Muscle layer of duodenum (tissue), 2 donors: ENCODE results near the gene ACADSB.
A peak's percentile ranks its signal among the peaks of the same experiment; 100 is the strongest.

ENCODE experiments used
- H3K27ac ChIP-seq: one replicate; pipeline ENCODE4 v1.7.0; 2013; ENCODE audit warnings: mild to moderate bottlenecking, low read length
- H3K27me3 ChIP-seq: one replicate; pipeline ENCODE4 v1.7.0; 2013; ENCODE audit warnings: low read depth, mild to moderate bottlenecking, control low read depth, low read length
- H3K36me3 ChIP-seq, 2 donors: one replicate each; pipeline ENCODE4 v1.7.0; 2013; ENCODE audit warnings: low read length in 2 of 2, control low read depth in 1 of 2, mild to moderate bottlenecking in 1 of 2; ENCODE audit not compliant: insufficient read depth in 2 of 2, control insufficient read depth in 1 of 2
- H3K4me1 ChIP-seq, 2 donors: one replicate each; pipeline ENCODE4 v1.7.0; 2013; ENCODE audit warnings: low read length in 2 of 2, mild to moderate bottlenecking in 2 of 2, control low read depth in 1 of 2, moderate library complexity in 1 of 2; ENCODE audit not compliant: insufficient read depth in 2 of 2, control insufficient read depth in 1 of 2
- H3K4me3 ChIP-seq, 2 donors: one replicate each; pipeline ENCODE4 v1.7.0; 2013; ENCODE audit warnings: low read length in 2 of 2, low read depth in 1 of 2, mild to moderate bottlenecking in 1 of 2
- H3K9me3 ChIP-seq, 2 donors: one replicate each; pipeline ENCODE4 v1.7.0; 2013; ENCODE audit warnings: low read length in 2 of 2, control low read depth in 1 of 2, mild to moderate bottlenecking in 1 of 2; ENCODE audit not compliant: control insufficient read depth in 1 of 2
- donor health status: healthy.

ACADSB gene

GRCh38 chr10:123008355-123009104 is at the start of gene ACADSB, which contains the start of gene IKZF5:
Gene ACADSB, plus strand, starts transcription at chr10:123009006. Its CDS starts 24 bp downstream, at chr10:123009030.
Gene IKZF5, minus strand, starts transcription at chr10:123008795. Its CDS starts 10,170 bp downstream, at chr10:122998625.
- no peaks in the 10 kb centered on the region for H3K36me3 ChIP-seq
- peak within 1 kb of the TSS; percentile 83 to 87 for H3K4me3 ChIP-seq
- no peaks in the 10 kb centered on the region for H3K9me3 ChIP-seq
- H3K27me3 ChIP-seq, result no peaks in the 10 kb centered on the region
- H3K4me1 ChIP-seq, result peaks cover 8 to 49% of the 10 kb centered on the region in 2 donors
- peak within 1 kb of the TSS; percentile 68 for H3K27ac ChIP-seq

- no peaks in the 10 kb centered on the region for H3K4me1 ChIP-seq
- H3K27ac ChIP-seq, result no peak overlapping the region
- no peaks in the 10 kb centered on the region for H3K27me3 ChIP-seq
- H3K9me3 ChIP-seq, result peaks cover 6% of the 10 kb centered on the region in 2 donors
- peaks cover 0 to 4% of the 10 kb centered on the region in 2 donors for H3K36me3 ChIP-seq
- H3K4me3 ChIP-seq, result no peak overlapping the region
These were observed 46.4 kb upstream of the ACADSB start for GRCh38 chr10:122962405-122962804.

DNA sequence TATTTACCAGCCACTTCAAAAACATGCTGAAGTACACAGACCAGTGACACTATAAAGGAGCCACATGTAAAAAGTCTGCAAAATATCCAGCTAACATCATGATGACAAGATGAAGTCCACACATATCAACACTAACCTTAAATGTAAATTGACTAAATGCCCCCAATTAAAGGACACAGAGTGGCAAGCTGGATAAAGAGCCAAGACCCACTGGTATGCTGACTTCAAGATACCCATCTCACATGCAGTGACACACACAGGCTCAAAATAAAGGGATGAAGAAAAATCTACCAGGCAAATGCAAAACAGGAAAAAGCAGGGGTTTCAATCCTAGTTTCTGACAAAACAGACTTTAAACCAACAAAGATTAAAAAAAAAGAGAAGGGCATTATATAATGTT is 41.9 kb upstream of the ACADSB start:
- H3K27ac ChIP-seq, result no peak overlapping the region
- no peaks in the 10 kb centered on the region for H3K4me1 ChIP-seq
- H3K9me3 ChIP-seq, result peaks cover 6 to 11% of the 10 kb centered on the region in 2 donors
- peaks cover 0 to 4% of the 10 kb centered on the region in 2 donors for H3K36me3 ChIP-seq
- no peak overlapping the region for H3K4me3 ChIP-seq
- no peaks in the 10 kb centered on the region for H3K27me3 ChIP-seq

GRCh38 chr10:122968698-122969097 is 40.1 kb upstream of the ACADSB start:
- peaks cover 0 to 4% of the 10 kb centered on the region in 2 donors for H3K36me3 ChIP-seq
- no peaks in the 10 kb centered on the region for H3K27me3 ChIP-seq
- no peaks in the 10 kb centered on the region for H3K4me1 ChIP-seq
- H3K9me3 ChIP-seq, result peaks cover 6 to 11% of the 10 kb centered on the region in 2 donors
- no peak overlapping the region for H3K27ac ChIP-seq
- H3K4me3 ChIP-seq, result no peak overlapping the region

- H3K27me3 ChIP-seq, result no peaks in the 10 kb centered on the region
- no peak overlapping the region for H3K27ac ChIP-seq
These were observed 34.8 kb upstream of the ACADSB start for GRCh38 chr10:122974023-122974422.

DNA sequence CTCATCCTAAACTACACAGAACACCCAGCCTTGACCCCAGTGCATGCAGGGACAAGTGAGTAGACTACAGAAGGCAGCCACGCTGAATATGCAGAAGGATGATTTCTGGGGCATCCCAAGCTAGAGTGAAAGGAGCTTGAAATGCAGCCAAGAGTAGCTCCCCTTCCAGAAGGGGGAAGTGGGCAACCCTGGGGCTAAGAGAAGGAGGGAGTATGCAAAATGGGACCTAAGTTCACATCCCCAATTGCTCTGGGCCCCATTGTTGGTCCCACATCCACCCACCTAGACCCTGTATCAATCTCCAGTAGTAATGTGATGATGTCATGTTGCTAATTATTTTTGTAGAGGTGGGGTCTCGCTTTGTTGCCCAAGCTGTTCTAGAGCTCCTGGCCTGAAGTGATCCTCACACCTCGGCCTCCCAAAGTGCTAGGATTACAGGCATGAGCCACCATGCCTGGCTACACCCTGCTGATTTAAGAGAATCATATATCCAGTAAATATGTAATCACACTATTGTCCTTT is 34.2 kb upstream of the ACADSB start:
- no peaks in the 10 kb centered on the region for H3K9me3 ChIP-seq
- no peak overlapping the region for H3K4me3 ChIP-seq
- no peaks in the 10 kb centered on the region for H3K27me3 ChIP-seq
- H3K27ac ChIP-seq, result no peak overlapping the region
- no peaks in the 10 kb centered on the region for H3K36me3 ChIP-seq
- no peaks in the 10 kb centered on the region for H3K4me1 ChIP-seq

More at GRCh38 chr10:122974023-122974422, 34.8 kb upstream of the ACADSB start:
- Histone ChIP-seq H3K9me3 (no peaks in the 10 kb centered on the region), H3K4me1 (no peaks in the 10 kb centered on the region), H3K36me3 (no peaks in the 10 kb centered on the region), H3K4me3 (no peak overlapping the region)

DNA sequence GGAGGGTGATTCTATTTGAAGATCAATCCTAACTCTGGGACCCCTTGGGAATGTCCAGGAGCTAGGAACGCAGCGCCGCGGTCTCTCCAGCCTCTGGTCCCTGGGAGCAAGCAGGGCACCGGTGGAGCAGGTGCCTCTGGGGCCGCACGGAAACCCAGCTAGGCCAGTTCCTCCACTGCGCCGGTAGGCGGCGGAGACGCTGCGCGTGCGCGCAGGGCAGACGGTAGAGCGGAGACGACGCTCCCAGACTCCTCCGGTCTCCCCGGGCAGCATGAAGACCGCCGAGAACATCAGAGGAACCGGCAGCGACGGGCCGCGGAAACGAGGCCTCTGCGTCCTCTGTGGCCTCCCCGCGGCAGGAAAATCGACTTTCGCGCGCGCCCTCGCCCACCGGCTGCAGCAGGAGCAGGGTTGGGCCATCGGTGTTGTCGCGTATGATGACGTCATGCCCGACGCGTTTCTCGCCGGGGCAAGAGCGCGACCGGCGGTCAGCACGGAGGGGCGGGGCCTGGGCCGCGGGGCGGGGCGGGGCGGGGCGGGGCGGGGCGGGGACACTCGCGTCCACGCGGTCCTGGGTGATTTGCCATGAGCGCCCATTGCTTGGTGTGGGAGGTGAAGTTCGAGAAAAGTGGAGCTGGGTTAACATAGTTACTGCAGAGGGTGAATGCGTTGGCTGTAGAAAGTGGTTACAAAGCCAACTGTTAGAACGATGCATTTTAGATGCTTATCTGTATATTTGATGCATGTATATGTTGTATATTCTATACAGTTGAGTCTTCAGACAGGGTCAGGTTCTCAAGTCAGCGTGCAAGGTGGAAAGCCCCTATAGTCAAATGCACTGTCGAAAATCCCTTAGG is 28.4 kb upstream of the ACADSB start, which contains the start of gene PSTK:
PSTK (plus strand) TSS at position 193 of the 857 bp plus-strand sequence; CDS start at position 272, 79 bp downstream.
- H3K27ac ChIP-seq, result peak within 1 kb of the TSS; percentile 40
- no peaks in the 10 kb centered on the region for H3K36me3 ChIP-seq
- peaks cover 0 to 4% of the 10 kb centered on the region in 2 donors for H3K4me1 ChIP-seq
- H3K9me3 ChIP-seq, result no peaks in the 10 kb centered on the region
- H3K27me3 ChIP-seq, result no peaks in the 10 kb centered on the region
- peak within 1 kb of the TSS; percentile 69 to 76 for H3K4me3 ChIP-seq

DNA sequence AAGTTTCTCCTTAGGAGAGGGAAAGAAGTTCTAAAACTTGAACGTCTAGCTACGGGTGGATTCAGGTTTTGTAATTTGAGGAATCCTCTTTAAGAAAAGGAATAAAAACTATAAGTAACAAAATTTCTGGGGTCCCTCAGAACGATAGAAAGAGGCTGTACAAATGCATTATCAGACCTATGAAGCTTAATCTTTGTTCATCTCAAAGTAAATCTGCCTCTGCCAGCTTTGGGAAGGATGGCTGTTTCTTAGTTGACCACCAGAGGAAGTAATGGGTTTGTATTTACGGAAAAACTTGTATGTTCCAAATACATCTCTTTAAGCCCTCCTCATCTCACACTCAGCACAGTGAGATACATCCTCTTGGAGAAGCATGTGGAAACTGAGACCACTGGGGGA is 27.7 kb upstream of the ACADSB start:
- H3K4me1 ChIP-seq, result peaks cover 0 to 4% of the 10 kb centered on the region in 2 donors
- H3K9me3 ChIP-seq, result no peaks in the 10 kb centered on the region
- no peaks in the 10 kb centered on the region for H3K36me3 ChIP-seq
- peak overlapping the region; percentile 69 to 76 for H3K4me3 ChIP-seq
- no peak overlapping the region for H3K27ac ChIP-seq
- H3K27me3 ChIP-seq, result no peaks in the 10 kb centered on the region

DNA sequence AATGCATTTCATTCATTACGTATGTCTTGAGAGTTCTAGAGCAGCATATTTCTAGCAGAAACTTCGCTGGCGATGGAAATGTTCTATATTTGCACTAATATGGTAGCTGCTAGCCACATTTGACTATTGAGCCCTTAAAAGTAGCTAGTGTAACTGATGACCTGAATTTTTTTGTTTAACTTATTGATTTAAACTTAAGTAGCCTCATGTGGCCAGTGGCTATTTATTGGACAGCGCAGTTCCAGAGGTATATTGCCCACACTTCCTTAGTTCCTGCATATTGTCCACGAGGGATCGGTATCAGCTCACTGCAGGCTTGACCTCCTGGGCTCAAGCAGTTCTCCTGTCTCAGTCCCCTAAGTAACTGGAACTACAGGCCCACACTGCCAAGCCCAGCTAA is 24.9 kb upstream of the ACADSB start:
- H3K9me3 ChIP-seq, result no peaks in the 10 kb centered on the region
- H3K4me1 ChIP-seq, result peaks cover 0 to 4% of the 10 kb centered on the region in 2 donors
- no peaks in the 10 kb centered on the region for H3K27me3 ChIP-seq
- H3K36me3 ChIP-seq, result no peaks in the 10 kb centered on the region
- no peak overlapping the region for H3K27ac ChIP-seq
- no peak overlapping the region for H3K4me3 ChIP-seq

GRCh38 chr10:122984708-122985107 is 24.1 kb upstream of the ACADSB start:
- Histone ChIP-seq H3K27ac (no peak overlapping the region), H3K27me3 (no peaks in the 10 kb centered on the region)

GRCh38 chr10:122986335-122986734 is 22.5 kb upstream of the ACADSB start:
- Histone ChIP-seq H3K27me3 (no peaks in the 10 kb centered on the region), H3K4me1 (no peaks in the 10 kb centered on the region), H3K9me3 (no peaks in the 10 kb centered on the region), H3K4me3 (no peak overlapping the region), H3K36me3 (no peaks in the 10 kb centered on the region), H3K27ac (no peak overlapping the region)

More at GRCh38 chr10:122984708-122985107, 24.1 kb upstream of the ACADSB start:
- peaks cover 0 to 4% of the 10 kb centered on the region in 2 donors for H3K4me1 ChIP-seq
- H3K9me3 ChIP-seq, result no peaks in the 10 kb centered on the region
- H3K36me3 ChIP-seq, result no peaks in the 10 kb centered on the region
- no peak overlapping the region for H3K4me3 ChIP-seq
